HG02885 (cell line): ENCODE measurements around the gene SUPT7L.
"Not testable (repeated sequence)": the region's sequence is repeated elsewhere in the genome, so short reads cannot be mapped to it uniquely, and the experiment has no call there.

Source experiments
- ATAC-seq: cut with Tn5 transposase; IDR thresholded peaks from one replicate; pipeline ENCODE4 v1.9.1; 2021; ENCODE audit warnings: mild to moderate bottlenecking; ENCODE audit not compliant: unreplicated experiment, poor library complexity

SUPT7L gene

DNA sequence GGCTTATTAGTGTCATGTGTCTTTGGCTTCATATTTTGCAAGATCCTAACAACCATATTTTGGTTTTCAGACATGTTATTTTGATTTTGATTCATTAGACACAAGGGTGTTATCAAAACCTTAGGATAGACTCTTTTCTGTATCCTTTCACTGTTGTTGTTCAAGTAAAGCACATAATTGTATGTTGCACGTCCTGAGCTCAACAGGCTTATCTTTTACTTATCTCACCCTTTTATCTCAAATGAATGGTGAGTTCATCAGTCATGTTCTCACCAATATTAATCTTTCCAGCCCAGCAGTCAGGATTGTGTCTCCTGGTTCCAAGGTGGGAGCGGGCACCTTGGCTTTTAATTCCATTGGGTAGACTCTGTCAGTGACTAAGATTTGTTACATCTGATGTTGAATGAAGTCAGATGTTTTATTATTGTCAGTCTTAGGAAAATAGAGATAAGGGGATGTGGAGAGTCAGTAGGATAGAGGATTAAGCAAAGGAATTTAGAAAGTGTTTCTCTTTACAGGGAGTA is 22.6 kb downstream of the SUPT7L start:
- ATAC-seq = no peak

DNA sequence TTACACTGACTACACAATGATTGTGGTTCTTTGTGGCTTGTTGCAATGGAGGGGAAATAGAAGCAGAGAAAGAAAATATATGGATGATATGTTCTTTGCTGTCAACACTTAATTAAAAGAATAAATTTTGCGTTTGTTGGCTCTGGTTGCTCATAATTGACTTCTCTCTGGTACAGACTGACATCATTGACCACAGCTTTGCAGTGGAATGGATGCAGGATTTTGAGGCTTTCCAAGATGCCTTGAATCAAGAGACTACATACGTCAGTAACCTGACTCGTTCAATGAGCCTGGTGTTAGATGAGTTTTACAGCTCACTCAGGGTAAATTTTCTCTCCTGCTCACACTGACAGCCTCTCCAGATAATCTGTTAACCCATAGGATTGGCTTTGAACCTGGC is 24.7 kb downstream of the SUPT7L start:
- no peak for ATAC-seq

DNA sequence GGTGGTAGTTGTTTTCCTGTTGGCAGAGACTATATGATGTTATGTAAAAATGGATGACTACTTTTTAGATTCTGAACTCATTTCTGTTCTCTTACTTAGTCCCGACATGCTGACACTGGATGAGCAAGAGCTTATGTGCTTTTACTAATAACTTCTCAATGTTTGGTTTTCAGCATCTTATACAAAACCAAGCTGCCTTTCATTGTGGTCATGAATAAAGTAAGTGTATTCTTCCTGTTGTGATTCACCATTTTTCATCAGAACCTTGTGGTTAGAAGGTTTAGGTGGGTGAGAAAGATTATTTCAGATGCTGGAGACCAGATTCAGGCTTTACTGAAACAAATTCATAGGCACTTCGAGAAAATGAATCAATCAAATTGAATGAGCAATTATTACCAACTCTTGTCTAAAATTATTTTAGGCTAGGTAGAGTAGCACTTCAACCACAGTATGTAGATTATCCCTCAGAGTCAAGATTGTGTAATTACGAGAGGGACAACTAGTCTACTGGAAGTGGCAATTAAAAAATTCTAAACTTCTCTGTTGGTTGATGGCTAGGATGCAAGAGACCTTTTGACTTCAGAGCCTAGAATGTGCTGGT is 25.3 kb downstream of the SUPT7L start:
- no peak for ATAC-seq

- no peak for ATAC-seq
Observed at GRCh38 chr2:27636766-27637165, 26.6 kb downstream of the SUPT7L start.

- ATAC-seq = no peak
Observed at GRCh38 chr2:27634291-27634690, 29.1 kb downstream of the SUPT7L start.

DNA sequence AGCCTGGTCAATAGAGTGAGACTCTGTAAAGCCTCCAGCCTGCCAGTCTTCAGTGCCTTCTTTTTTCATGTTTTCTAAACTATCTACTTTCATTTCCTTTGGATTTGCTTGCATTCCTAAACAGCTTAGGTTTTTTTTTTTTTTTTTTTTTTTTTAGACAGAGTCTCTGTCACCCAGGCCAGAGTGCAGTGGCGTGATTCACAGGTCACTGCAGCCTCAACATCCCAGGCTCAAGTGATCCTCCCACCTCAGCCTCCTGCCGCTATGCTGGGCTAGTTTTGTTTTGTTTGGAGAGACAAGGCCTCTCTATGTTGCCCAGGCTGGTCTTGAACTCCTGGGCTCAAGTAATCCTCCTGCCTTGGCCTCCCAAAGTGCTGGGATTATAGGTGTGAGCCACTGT is 33.2 kb downstream of the SUPT7L start:
- not testable (repeated sequence) for ATAC-seq

GRCh38 chr2:27628767-27629709 is 34.4 kb downstream of the SUPT7L start, which contains the start of the genes CCDC121 and GPN1:
TSS of gene CCDC121 (minus strand) at chr2:27629012. CDS start at chr2:27627799, 1,213 bp downstream.
TSS of gene GPN1 (plus strand) at chr2:27629050. CDS start at chr2:27629059, 9 bp downstream.
- peak; percentile 98 for ATAC-seq

GRCh38 chr2:27627963-27628766 is 35.2 kb downstream of the SUPT7L start:
- no peak for ATAC-seq

DNA sequence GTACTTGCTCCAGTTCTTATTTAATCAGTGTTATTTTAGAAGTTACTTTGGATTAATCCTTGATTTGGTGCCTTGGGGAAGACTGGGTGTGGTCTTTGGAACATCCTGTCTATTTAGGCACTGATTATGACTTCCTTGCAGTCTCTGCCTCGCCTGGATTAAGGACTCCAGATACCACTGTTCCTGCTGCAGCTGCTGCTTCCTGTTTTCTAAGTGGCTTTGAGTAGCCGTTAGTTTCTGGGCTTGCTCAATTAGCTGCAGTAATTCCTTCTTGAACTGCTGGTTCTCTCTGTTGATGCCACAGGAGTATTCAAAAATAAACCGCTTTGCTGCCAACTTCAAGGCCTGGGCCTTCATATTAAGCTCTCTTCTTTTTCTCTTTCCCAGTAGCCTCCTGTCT is 36.5 kb downstream of the SUPT7L start:
- not testable (repeated sequence) for ATAC-seq

DNA sequence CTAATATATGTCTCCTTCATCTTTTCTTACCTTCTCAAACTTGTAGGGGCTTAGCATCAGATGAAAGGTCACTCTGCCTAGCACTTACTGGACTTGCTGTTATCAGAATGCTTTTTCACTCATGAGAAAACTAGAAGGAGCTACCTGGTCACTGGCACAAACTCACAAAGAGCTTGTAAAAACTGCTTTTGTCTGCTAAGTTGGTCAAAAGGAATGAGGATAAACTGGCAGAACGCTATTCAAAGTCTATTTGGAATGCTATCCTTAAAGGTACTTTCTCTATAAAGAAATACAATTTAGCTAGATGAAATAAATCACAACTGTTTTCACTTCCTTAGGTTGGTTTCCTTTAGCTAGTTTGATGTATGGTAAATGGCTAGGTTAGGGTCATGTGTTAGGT is 37.1 kb downstream of the SUPT7L start:
- not testable (repeated sequence) for ATAC-seq

- ATAC-seq = no peak
Observed at GRCh38 chr2:27624943-27625342, 38.5 kb downstream of the SUPT7L start.

DNA sequence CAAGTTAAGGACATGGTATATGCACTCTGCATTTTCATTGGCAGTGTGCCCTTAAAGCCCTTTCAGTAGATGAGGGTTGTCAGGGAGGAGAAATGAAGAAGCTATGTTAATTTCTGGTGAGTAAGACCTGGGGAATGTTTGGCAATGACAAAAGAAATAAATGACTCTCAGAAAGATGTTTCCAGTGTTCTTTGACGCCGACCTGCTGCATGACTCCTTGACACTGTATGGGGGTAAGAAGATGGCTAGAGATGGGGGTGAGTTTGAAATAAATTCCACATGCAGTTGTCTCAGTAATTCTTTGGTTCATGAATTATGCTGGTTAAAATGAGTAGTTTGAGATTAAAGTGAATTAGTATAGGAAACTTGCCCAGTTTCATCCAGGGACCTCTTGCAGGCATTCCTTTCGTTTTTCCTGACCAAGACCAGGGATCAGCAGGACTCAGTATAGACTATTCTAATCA is 40.5 kb downstream of the SUPT7L start:
- no peak for ATAC-seq

DNA sequence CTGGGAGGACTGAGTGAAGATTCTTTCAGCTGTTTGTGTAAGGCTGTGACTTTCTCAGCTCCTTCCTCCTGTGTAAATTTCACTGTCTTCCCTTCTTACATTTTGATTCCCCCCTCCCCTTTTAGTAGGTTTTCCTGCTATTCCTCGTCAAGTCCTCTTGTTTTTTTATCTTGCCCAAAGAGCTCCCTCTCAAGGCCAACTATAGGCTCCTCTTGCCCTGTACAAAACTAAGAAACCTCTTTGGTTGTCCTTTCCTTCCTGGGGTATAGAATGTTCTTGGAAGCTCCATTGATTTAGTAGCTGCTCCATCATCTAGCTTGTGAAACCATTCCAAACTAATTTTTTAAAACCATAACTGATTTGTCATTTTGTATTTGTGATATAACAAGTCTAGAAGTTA is 41.9 kb downstream of the SUPT7L start:
- ATAC-seq = no peak

DNA sequence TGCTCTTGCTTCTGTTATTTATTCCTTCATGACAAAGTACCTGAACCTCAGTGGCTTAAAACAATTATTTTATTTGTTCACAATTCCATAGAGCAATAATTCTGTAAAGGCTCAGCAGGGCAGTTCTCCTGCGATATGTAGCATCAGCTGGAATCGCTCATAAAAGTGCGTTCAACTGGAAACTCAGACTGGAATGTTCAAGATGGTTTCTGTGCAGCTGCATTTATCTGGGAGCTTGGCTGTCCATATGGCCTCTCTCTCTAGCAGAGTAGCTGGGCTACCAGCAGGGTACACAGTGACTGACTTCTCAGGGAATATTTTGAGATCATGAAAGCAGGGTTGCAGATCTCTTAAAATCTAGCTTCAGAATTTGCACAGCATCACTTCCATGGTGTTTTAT is 48.1 kb downstream of the SUPT7L start:
- no peak for ATAC-seq

DNA sequence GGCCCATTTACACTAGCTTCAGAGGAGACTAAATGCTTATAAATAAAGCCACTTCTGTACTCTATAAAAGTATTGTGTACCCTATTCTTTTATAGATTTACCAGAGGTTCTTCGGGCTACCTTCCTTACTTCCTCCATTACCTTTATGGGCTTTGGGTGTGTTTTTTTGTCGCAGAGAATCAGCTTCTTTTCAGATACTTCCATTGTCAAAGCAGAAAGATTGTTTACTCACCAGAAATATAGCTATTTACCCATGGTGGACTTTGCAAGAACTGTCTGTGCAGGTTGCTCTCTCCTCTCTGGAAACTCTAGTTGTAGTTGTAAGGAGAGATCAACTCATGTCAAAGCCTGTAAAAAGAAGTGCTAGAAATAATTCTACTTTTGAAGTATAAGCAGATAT is 49.4 kb downstream of the SUPT7L start:
- no peak for ATAC-seq

DNA sequence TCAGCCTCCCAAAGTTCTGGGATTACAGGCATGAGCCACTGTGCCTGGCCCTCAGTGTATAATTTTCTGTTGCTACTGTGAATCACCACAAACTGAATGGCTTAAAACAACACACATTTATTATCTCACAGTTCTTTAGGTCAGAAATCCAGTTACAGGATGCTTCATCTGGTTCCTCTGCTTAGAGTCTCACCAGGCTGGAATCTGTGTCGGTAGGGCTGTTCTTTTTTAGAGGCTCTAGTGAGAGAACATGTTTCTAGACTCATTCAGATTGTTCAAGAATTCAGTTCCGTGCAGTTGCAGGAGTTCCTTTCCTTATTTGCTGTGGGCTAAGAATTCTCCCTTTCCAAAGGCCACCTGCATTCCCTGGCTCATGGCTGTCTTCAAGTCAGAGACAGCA is 56.8 kb downstream of the SUPT7L start:
- ATAC-seq = no peak
